D721Med (cell line): ENCODE results near the gene MRPS30.

Experiments
- DNase-seq: peaks from one replicate; pipeline ENCODE4 v3.0.0; 2011; ENCODE audit warnings: low spot score; ENCODE audit not compliant: insufficient read length
- FAIRE-seq: peaks from 2 replicates; lab custom pipeline; 2011; peaks lifted over from hg19 to GRCh38; lab: Jason Lieb, UNC
- TF ChIP-seq, protein P1 (sequence below): IDR thresholded peaks from 2 replicates; pipeline ENCODE4 v1.5.1; 2012; ENCODE audit warnings: mild to moderate bottlenecking, control low read depth; ENCODE audit not compliant: insufficient read depth; ENCODE audit errors: missing control alignments

MRPS30 gene

DNA sequence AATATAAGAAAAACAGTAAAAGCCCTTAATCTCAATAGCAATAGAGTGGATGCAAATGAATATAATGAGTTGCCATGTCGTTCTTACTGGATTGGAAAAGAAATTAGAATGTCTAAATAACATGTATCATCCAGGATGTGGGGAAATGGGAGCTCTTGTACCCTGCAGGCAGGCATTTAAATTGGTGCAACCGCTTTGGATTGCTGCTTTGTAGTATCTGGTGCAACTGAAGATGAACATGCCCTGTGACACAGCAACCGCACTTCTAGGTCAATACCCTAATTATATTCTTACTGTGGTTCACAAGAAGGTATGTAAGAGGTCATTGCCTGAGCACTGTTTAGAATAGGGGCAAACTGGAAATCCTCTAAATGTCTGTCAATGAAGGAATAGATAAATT is 18.9 kb downstream of the MRPS30 start:
- FAIRE-seq, result no peak
- TF ChIP-seq, protein P1, sequence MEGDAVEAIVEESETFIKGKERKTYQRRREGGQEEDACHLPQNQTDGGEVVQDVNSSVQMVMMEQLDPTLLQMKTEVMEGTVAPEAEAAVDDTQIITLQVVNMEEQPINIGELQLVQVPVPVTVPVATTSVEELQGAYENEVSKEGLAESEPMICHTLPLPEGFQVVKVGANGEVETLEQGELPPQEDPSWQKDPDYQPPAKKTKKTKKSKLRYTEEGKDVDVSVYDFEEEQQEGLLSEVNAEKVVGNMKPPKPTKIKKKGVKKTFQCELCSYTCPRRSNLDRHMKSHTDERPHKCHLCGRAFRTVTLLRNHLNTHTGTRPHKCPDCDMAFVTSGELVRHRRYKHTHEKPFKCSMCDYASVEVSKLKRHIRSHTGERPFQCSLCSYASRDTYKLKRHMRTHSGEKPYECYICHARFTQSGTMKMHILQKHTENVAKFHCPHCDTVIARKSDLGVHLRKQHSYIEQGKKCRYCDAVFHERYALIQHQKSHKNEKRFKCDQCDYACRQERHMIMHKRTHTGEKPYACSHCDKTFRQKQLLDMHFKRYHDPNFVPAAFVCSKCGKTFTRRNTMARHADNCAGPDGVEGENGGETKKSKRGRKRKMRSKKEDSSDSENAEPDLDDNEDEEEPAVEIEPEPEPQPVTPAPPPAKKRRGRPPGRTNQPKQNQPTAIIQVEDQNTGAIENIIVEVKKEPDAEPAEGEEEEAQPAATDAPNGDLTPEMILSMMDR, result no peak
- DNase-seq, result no peak

DNA sequence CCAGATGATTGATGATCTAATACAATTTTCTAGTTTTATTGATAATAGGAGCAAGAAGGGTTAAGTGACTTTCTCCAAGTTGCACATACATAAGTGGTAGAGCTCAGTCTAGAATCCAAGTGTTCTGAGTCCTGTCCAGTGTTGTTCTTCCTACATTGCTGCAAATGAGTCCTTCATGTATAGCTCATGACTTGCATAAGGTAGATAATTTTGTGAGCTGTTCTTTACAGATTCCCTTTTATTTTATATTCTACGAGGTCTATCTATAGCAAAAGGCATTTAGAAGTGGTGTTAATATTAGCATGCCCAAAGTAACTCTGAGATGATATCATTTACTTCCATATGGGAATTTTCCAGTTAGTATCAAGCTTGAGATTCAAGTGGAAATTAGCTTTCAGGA is 20.0 kb downstream of the MRPS30 start:
- DNase-seq, result no peak
- FAIRE-seq, result no peak
- TF ChIP-seq, protein P1, result no peak

DNA sequence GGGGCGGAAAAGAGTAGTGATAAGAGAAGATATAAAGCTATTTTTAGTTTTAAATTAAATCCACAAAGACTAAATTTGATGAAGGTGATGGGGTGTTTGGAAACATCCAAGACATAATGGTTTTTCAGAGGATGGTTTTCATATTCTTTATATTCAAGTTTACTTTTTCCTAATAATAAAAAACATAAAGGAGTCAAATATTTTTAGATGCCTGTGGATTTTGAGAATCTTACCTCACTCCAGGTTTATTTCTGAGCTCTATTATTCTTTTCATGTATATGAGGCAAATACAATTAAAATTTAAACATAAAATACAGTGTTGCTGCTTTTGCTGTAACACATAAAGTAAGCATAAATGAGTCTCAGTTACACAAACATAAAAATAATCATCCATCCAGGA is 22.2 kb downstream of the MRPS30 start:
- DNase-seq (no peak), FAIRE-seq (no peak)
- TF ChIP-seq, protein P1, result no peak

GRCh38 chr5:44833249-44833648 is 24.5 kb downstream of the MRPS30 start:
- no peak for FAIRE-seq

GRCh38 chr5:44835693-44836092 is 26.9 kb downstream of the MRPS30 start:
- TF ChIP-seq, protein P1, result no peak
- FAIRE-seq (no peak), DNase-seq (no peak)

More at GRCh38 chr5:44833249-44833648, 24.5 kb downstream of the MRPS30 start:
- DNase-seq, result no peak
- TF ChIP-seq, protein P1, result no peak

GRCh38 chr5:44839018-44839681 is 30.4 kb downstream of the MRPS30 start:
- TF ChIP-seq, protein P1, result no peak
- DNase-seq (no peak), FAIRE-seq (no peak)

GRCh38 chr5:44842496-44843282 is 33.9 kb downstream of the MRPS30 start:
- FAIRE-seq (no peak), DNase-seq (no peak)
- TF ChIP-seq, protein P1, result no peak
